Prostate gland (tissue), 2 donors: Measurements from ENCODE around the gene PLXNB1. TPM values are rescaled to one million over a fixed set of nuclear protein-coding genes. Genes with fewer than 3 reads are reported as not detected.

ENCODE experiments used
- DNase-seq: peaks from one replicate; pipeline ENCODE4 v3.0.0-alpha.2; 2019; ENCODE audit warnings: low spot score
- H3K27ac ChIP-seq, 2 donors: fragments of 200-600 bp; sonication (generic); 2 replicates each; pipeline ENCODE4 v1.5.1; 2017 to 2019
- H3K27me3 ChIP-seq: fragments of 200-600 bp; sonication (generic); replicated peaks from 2 replicates; pipeline ENCODE4 v1.5.1; 2019; ENCODE audit not compliant: insufficient read depth
- H3K36me3 ChIP-seq, 2 donors: fragments of 200-600 bp; sonication (generic); 1 replicate in 1 of 2; 2 replicates in 1 of 2; pipeline versions ENCODE4 v1.5.1 to v1.8.1; 2017 to 2019
- H3K4me1 ChIP-seq: fragments of 200-600 bp; sonication (generic); replicated peaks from 2 replicates; pipeline ENCODE4 v1.5.1; 2019
- H3K4me3 ChIP-seq, 2 donors: fragments of 200-600 bp; sonication (generic); 2 replicates each; pipeline ENCODE4 v1.5.1; 2017 to 2019
- H3K9me3 ChIP-seq: fragments of 200-600 bp; sonication (generic); 2 replicates; pipeline ENCODE4 v1.5.1; 2017
- POLR2A ChIP-seq: fragments of 450-650 bp; IDR thresholded peaks from one replicate; pipeline ENCODE4 v1.6.1; 2016; ENCODE audit warnings: antibody characterized with exemption, mild to moderate bottlenecking
- POLR2AphosphoS5 ChIP-seq: sonication (generic); formaldehyde crosslinking; IDR thresholded peaks from one replicate; pipeline ENCODE4 v1.6.1; 2017; ENCODE audit warnings: antibody characterized with exemption
- WGBS: methylation state at CpG from one replicate; pipeline ENCODE4 v1.1.5; 2018; 5-methylcytosine and 5-hydroxymethylcytosine counted together
- intact Hi-C: fragments of 100-400 bp; cut with DNase I; formaldehyde crosslinking; loops from one replicate; pipeline ENCODE4 v1.14.2; 2022
- total RNA-seq, 2 donors: library from RNA; depleted of rRNA; stranded (reverse); fragments of >200 nt; gene quantifications; one replicate each; pipeline ENCODE4 v1.1.0, GENCODE V29; 2016
- TF ChIP-seq, protein P1 (sequence below), 4 experiments: fragments of 200-600 bp in 2 of 4; fragments of 450-650 bp in 2 of 4; sonication (generic) in 2 of 4; IDR thresholded peaks; 1 replicate in 3 of 4; 2 replicates in 1 of 4; pipeline ENCODE4 v1.5.1; 2016 to 2019; ENCODE audit warnings: antibody characterized with exemption in 4 of 4, mild to moderate bottlenecking in 2 of 4, moderate library complexity in 2 of 4

Gene PLXNB1
- total RNA-seq, 2 donors from 2014 or later = 115 to 182 TPM

DNA sequence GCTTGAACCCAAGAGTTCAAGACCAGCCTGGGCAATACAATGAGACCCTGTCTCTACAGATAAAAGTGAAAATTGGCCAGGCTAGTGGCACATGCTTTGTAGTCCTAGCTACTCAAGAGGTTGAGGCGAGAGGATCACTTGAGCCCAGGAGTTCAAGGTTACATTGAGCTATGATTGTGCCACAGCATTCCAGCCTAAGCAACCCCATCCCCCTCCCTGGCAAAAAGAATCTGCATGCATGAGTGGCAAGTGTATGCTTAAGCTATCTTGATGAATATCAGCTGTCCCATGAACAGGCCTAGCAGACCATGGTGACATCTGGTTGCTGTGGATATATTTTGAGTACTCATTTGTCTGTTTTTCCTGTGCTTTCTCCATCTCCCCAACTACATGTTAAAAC, 21.4 kb upstream of the PLXNB1 start:
- H3K27ac ChIP-seq = no peak overlapping the region
- H3K27me3 ChIP-seq = no peaks in the 10 kb centered on the region
- intact Hi-C loops = loop anchor here (10.0 kb wide), 1 partner anchor 164 kb away; no protein-coding TSS in a partner anchor
- peaks cover 0 to 4% of the 10 kb centered on the region in 2 donors for H3K36me3 ChIP-seq
- H3K4me1 ChIP-seq = peaks cover 7% of the 10 kb centered on the region
- WGBS = 95% methylated on average over 1 of the region's 1 CpG
- DNase-seq = no peak
- TF ChIP-seq, protein P1, sequence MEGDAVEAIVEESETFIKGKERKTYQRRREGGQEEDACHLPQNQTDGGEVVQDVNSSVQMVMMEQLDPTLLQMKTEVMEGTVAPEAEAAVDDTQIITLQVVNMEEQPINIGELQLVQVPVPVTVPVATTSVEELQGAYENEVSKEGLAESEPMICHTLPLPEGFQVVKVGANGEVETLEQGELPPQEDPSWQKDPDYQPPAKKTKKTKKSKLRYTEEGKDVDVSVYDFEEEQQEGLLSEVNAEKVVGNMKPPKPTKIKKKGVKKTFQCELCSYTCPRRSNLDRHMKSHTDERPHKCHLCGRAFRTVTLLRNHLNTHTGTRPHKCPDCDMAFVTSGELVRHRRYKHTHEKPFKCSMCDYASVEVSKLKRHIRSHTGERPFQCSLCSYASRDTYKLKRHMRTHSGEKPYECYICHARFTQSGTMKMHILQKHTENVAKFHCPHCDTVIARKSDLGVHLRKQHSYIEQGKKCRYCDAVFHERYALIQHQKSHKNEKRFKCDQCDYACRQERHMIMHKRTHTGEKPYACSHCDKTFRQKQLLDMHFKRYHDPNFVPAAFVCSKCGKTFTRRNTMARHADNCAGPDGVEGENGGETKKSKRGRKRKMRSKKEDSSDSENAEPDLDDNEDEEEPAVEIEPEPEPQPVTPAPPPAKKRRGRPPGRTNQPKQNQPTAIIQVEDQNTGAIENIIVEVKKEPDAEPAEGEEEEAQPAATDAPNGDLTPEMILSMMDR (IDR thresholded peaks at IDR 0.05) = no peak
- TF ChIP-seq POLR2A = no peak
- TF ChIP-seq POLR2AphosphoS5 = no peak
- no peaks in the 10 kb centered on the region for H3K9me3 ChIP-seq
- no peak overlapping the region for H3K4me3 ChIP-seq

DNA sequence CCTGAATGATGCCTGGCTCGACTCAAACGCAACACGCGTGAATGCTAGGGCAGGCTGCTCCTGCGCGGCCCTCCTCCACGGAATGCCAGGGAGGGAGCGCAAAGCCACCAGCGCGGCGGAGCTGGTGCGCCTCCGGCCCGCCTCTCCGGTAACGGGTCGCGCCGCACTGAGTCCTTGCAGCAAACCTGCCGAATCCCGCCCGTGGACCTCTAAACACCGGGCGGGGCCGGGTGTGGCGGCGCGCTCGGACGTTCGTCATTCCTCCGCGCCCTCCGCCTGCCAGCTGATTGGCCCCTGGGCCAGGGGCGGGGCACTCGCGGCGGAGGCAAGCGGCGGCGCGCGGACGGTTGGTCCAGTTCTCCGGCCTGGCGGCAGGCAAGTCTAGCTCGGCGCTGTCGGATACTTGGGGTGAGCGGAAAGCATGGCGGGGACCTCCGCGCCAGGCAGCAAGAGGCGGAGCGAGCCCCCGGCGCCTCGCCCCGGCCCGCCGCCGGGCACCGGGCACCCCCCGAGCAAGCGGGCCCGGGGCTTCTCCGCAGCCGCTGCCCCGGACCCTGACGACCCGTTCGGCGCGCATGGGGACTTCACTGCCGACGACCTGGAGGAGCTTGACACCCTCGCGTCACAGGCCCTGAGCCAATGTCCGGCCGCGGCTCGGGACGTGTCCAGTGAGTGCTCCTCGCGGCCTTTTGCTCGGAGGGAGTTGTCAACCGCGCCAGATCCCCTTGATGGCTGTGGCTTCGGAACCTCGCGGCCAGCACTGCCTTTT, 16.7 kb upstream of the PLXNB1 start, which contains the start of gene ATRIP:
ATRIP (plus strand) TSS at position 313 of the 769 bp plus-strand sequence; CDS start at position 422, 109 bp downstream.
- H3K36me3 ChIP-seq = no peaks in the 10 kb centered on the region
- peak within 1 kb of the TSS; percentile 85 to 88 for H3K27ac ChIP-seq
- H3K4me1 ChIP-seq = peaks cover 7% of the 10 kb centered on the region
- no peaks in the 10 kb centered on the region for H3K9me3 ChIP-seq
- intact Hi-C loops = no loop called here
- peak within 1 kb of the TSS; percentile 88 to 92 for H3K4me3 ChIP-seq
- WGBS = under 1% methylated on average over 63 of the region's 91 CpGs
- peak; percentile 88 for DNase-seq
- TF ChIP-seq POLR2AphosphoS5 (peak; percentile 98), POLR2A (peak; percentile 89)
- TF ChIP-seq, protein P1 (IDR thresholded peaks at IDR 0.05) = peak in 2 of 4 experiments; percentile 31 to 46
- H3K27me3 ChIP-seq = no peaks in the 10 kb centered on the region

GRCh38 chr3:48446043-48446424, 16.1 kb upstream of the PLXNB1 start:
- WGBS = 12% methylated on average over 6 of the region's 6 CpGs
- no peaks in the 10 kb centered on the region for H3K9me3 ChIP-seq
- H3K4me1 ChIP-seq = peaks cover 7% of the 10 kb centered on the region
- TF ChIP-seq, protein P1 (IDR thresholded peaks at IDR 0.05) = no peak
- no peak for TF ChIP-seq POLR2AphosphoS5
- TF ChIP-seq POLR2A = no peak
- H3K4me3 ChIP-seq = peak overlapping the region; percentile 88 to 92
- intact Hi-C loops = no loop called here
- DNase-seq = no peak
- no peaks in the 10 kb centered on the region for H3K36me3 ChIP-seq
- no peaks in the 10 kb centered on the region for H3K27me3 ChIP-seq
- H3K27ac ChIP-seq = peak overlapping the region; percentile 85 to 88

DNA sequence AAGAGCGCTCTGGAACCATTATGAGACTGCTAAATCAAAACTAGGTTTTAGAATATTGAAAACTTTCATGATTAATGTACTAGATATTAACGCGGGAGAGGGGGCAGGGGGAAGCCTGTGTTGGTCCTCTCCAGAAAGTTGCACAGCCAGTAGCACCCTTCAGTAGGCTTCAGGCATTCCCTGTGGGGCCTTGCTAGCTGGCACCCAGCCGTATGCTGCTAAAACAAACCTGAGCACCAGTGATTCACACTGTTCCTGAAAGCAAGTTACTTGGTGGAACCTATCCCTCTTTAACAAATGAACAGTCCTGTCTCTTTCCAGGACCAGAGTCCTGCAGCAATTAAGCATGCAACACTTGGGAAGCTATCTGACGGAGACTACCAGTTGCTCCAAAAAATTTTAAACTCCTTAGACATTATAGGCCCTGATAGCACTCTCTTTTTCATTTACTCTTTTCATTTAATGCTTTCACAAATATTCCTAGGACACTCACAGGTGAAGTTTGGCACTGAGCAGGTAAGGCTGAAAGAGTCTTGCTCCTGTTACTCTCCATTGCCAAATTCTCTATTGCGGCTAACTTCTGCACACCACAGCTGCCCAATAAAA, 15.5 kb upstream of the PLXNB1 start:
- no peaks in the 10 kb centered on the region for H3K27me3 ChIP-seq
- peaks cover 7% of the 10 kb centered on the region for H3K4me1 ChIP-seq
- H3K4me3 ChIP-seq = no peak overlapping the region
- H3K36me3 ChIP-seq = no peaks in the 10 kb centered on the region
- WGBS = 65% methylated on average over 6 of the region's 6 CpGs
- H3K27ac ChIP-seq = no peak overlapping the region
- TF ChIP-seq POLR2A (no peak), POLR2AphosphoS5 (no peak)
- TF ChIP-seq, protein P1 (IDR thresholded peaks at IDR 0.05) = no peak
- H3K9me3 ChIP-seq = no peaks in the 10 kb centered on the region
- intact Hi-C loops = no loop called here
- no peak for DNase-seq
